Renal pelvis (tissue), 4 donors: ENCODE measurements around the gene KRTAP5-3. TPM values are rescaled to one million over a fixed set of nuclear protein-coding genes. Genes with fewer than 3 reads are reported as not detected.

Source experiments
- DNase-seq: peaks from one replicate; pipeline ENCODE4 v3.0.0-alpha.2; 2013
- polyA plus RNA-seq, 3 donors: library from polyadenylated mRNA; unstranded; fragments of 120-200 nt; gene quantifications; one replicate each; pipeline ENCODE4 v1.2.1, GENCODE V29; 2013; ENCODE audit not compliant: insufficient read length in 3 of 3

KRTAP5-3 gene
- polyA plus RNA-seq, 3 donors: not detected

GRCh38 chr11:1565173-1565903 lies 42.9 kb downstream of the KRTAP5-3 start:
- DNase-seq: no peak

GRCh38 chr11:1564535-1565172 lies 43.6 kb downstream of the KRTAP5-3 start:
- DNase-seq: peak; percentile 78

- no peak for DNase-seq
These were observed 44.3 kb downstream of the KRTAP5-3 start for GRCh38 chr11:1563697-1564534.

GRCh38 chr11:1563149-1563638 lies 45.1 kb downstream of the KRTAP5-3 start:
- DNase-seq: no peak

GRCh38 chr11:1562469-1563148 lies 45.7 kb downstream of the KRTAP5-3 start:
- no peak for DNase-seq

GRCh38 chr11:1561955-1562354 lies 46.3 kb downstream of the KRTAP5-3 start:
- no peak for DNase-seq

- no peak for DNase-seq
These were observed 47.0 kb downstream of the KRTAP5-3 start for GRCh38 chr11:1561266-1561665.

- no peak for DNase-seq
These were observed 47.5 kb downstream of the KRTAP5-3 start for GRCh38 chr11:1560649-1561251.

GRCh38 chr11:1560002-1560648 lies 48.1 kb downstream of the KRTAP5-3 start:
- no peak for DNase-seq

GRCh38 chr11:1559111-1559951 lies 48.9 kb downstream of the KRTAP5-3 start:
- DNase-seq: no peak

GRCh38 chr11:1558775-1559110 lies 49.5 kb downstream of the KRTAP5-3 start:
- DNase-seq: no peak

GRCh38 chr11:1557904-1558774 lies 50.1 kb downstream of the KRTAP5-3 start:
- DNase-seq: no peak

Other genes starting within 250 kb of the KRTAP5-3 start
- 1 to 10 TPM in 2 of 3 donors, under 1 TPM in 1; 0.98 to 1.2 (median 1.1) TPM for gene BRSK2, start 218.5 kb downstream of the KRTAP5-3 start, polyA plus RNA-seq
- gene MOB2, start 121.7 kb downstream of the KRTAP5-3 start, polyA plus RNA-seq: 10 to 100 TPM; 33.0 to 34.8 (median 33.0) TPM
- gene DUSP8, start 36.2 kb downstream of the KRTAP5-3 start, polyA plus RNA-seq: 1 to 10 TPM; 3.0 to 4.0 (median 3.6) TPM
- under 1 TPM; 0.13 to 0.64 (median 0.48) TPM for gene KRTAP5-1, start 23.2 kb downstream of the KRTAP5-3 start, polyA plus RNA-seq
- under 1 TPM in 2 of 3 donors, not detected in 1; 0.25 to 0.42 TPM for gene KRTAP5-2, start 10.2 kb downstream of the KRTAP5-3 start, polyA plus RNA-seq
- gene KRTAP5-4, start 13.7 kb upstream of the KRTAP5-3 start, polyA plus RNA-seq: not detected
- gene KRTAP5-5, start 21.3 kb upstream of the KRTAP5-3 start, polyA plus RNA-seq: not detected
- not detected for gene KRTAP5-6, start 88.7 kb upstream of the KRTAP5-3 start, polyA plus RNA-seq
- gene IFITM10, start 142.1 kb upstream of the KRTAP5-3 start, polyA plus RNA-seq: under 1 TPM; 0.19 to 0.34 (median 0.31) TPM
- 100 to 1,000 TPM; 226 to 268 (median 263) TPM for gene CTSD, start 155.5 kb upstream of the KRTAP5-3 start, polyA plus RNA-seq
- gene SYT8, start 226.5 kb upstream of the KRTAP5-3 start, polyA plus RNA-seq: under 1 TPM; 0.24 to 0.40 (median 0.34) TPM
- 1 to 10 TPM in 1 of 3 donors, under 1 TPM in 1, not detected in 1; 0.32 to 6.6 TPM for gene TNNI2, start 230.5 kb upstream of the KRTAP5-3 start, polyA plus RNA-seq
- gene LSP1, start 244.6 kb upstream of the KRTAP5-3 start, polyA plus RNA-seq: 1 to 10 TPM; 4.8 to 7.2 (median 6.4) TPM